ENCODE data around the gene ERC1. TPM values are rescaled to one million over a fixed set of nuclear protein-coding genes. Genes with fewer than 3 reads are reported as not detected.

Gene ERC1
- total and polyA plus RNA-seq, 8 donors, result 34.9 to 64.9 (median 40.8) TPM

GRCh38 chr12:1199700-1200099, 208.7 kb downstream of the ERC1 start:
- Histone ChIP-seq H3K27me3 (no peaks in the 10 kb centered on the region), H3K4me3 (no peak overlapping the region), H3K4me1 (peaks cover 0 to 3% of the 10 kb centered on the region in 2 donors), H3K27ac (no peak overlapping the region), H3K36me3 (peaks cover 0 to 16% of the 10 kb centered on the region in 2 donors), H3K9me3 (peaks cover 0 to 8% of the 10 kb centered on the region in 2 donors)
- ATAC-seq (no peak), DNase-seq (no peak)
- TF ChIP-seq CTCF (IDR thresholded peaks at IDR 0.05), result no peak
- intact Hi-C loops (cut with DNase I), result no loop called here

GRCh38 chr12:1201030-1201429, 210.0 kb downstream of the ERC1 start:
- Histone ChIP-seq H3K27me3 (no peaks in the 10 kb centered on the region), H3K27ac (no peak overlapping the region), H3K4me1 (peaks cover 0 to 12% of the 10 kb centered on the region in 2 donors), H3K4me3 (no peak overlapping the region), H3K36me3 (peaks cover 0 to 16% of the 10 kb centered on the region in 2 donors), H3K9me3 (peaks cover 0 to 8% of the 10 kb centered on the region in 2 donors)
- intact Hi-C loops (cut with DNase I), result no loop called here
- no peak for TF ChIP-seq CTCF (IDR thresholded peaks at IDR 0.05)
- no peak for DNase-seq
- no peak for ATAC-seq

GRCh38 chr12:1201886-1202285, 210.9 kb downstream of the ERC1 start:
- H3K27ac ChIP-seq, result no peak overlapping the region
- intact Hi-C loops (cut with DNase I), result no loop called here

GRCh38 chr12:1203735-1204019, 212.7 kb downstream of the ERC1 start:
- peaks cover 0 to under 1% of the 10 kb centered on the region in 2 donors for H3K9me3 ChIP-seq
- no peak for ATAC-seq
- no peak overlapping the region for H3K4me3 ChIP-seq
- no peaks in the 10 kb centered on the region for H3K27me3 ChIP-seq
- peak overlapping the region in 1 of 2 donors; percentile 56 for H3K27ac ChIP-seq
- intact Hi-C loops (cut with DNase I), result no loop called here
- peaks cover 0 to 17% of the 10 kb centered on the region in 2 donors for H3K4me1 ChIP-seq
- TF ChIP-seq CTCF (IDR thresholded peaks at IDR 0.05), result no peak
- H3K36me3 ChIP-seq, result peaks cover 0 to 1% of the 10 kb centered on the region in 2 donors
- DNase-seq, result peak in 1 of 4 donors; percentile 43

More at GRCh38 chr12:1201886-1202285, 210.9 kb downstream of the ERC1 start:
- ATAC-seq, result no peak
- Histone ChIP-seq H3K27me3 (no peaks in the 10 kb centered on the region), H3K9me3 (peaks cover 0 to 8% of the 10 kb centered on the region in 2 donors), H3K4me1 (peaks cover 0 to 17% of the 10 kb centered on the region in 2 donors), H3K4me3 (no peak overlapping the region), H3K36me3 (peaks cover 0 to 16% of the 10 kb centered on the region in 2 donors)
- no peak for DNase-seq
- no peak for TF ChIP-seq CTCF (IDR thresholded peaks at IDR 0.05)

- DNase-seq, result no peak
- Histone ChIP-seq H3K27me3 (no peaks in the 10 kb centered on the region), H3K9me3 (no peaks in the 10 kb centered on the region), H3K4me3 (peak overlapping the region; percentile 18 to 22), H3K27ac (peak overlapping the region; percentile 56 to 58), H3K4me1 (peaks cover 0 to 17% of the 10 kb centered on the region in 2 donors), H3K36me3 (no peaks in the 10 kb centered on the region)
- ATAC-seq, result no peak
- intact Hi-C loops (cut with DNase I), result no loop called here
- no peak for TF ChIP-seq CTCF (IDR thresholded peaks at IDR 0.05)
These were observed 213.6 kb downstream of the ERC1 start for GRCh38 chr12:1204581-1205121.
